Esophagus muscularis mucosa (tissue), 3 donors: ENCODE data around the gene ETV1.

Experiments used
- POLR2A ChIP-seq: fragments of 450-650 bp; IDR thresholded peaks from one replicate; pipeline ENCODE4 v1.6.1; 2017; ENCODE audit warnings: antibody characterized with exemption, moderate library complexity, mild to moderate bottlenecking, low read depth
- POLR2AphosphoS5 ChIP-seq, 2 donors: sonication (generic); formaldehyde crosslinking; IDR thresholded peaks; one replicate each; pipeline ENCODE4 v1.6.1; 2017; ENCODE audit warnings: antibody characterized with exemption in 2 of 2
- TF ChIP-seq, protein P1 (sequence below), 3 experiments: fragments of 200-600 bp in 2 of 3; fragments of 450-650 bp in 1 of 3; sonication (generic) in 2 of 3; IDR thresholded peaks; one replicate each; pipeline ENCODE4 v1.5.1; 2017 to 2019; ENCODE audit warnings: antibody characterized with exemption in 3 of 3, mild to moderate bottlenecking in 2 of 3, moderate library complexity in 1 of 3

DNA sequence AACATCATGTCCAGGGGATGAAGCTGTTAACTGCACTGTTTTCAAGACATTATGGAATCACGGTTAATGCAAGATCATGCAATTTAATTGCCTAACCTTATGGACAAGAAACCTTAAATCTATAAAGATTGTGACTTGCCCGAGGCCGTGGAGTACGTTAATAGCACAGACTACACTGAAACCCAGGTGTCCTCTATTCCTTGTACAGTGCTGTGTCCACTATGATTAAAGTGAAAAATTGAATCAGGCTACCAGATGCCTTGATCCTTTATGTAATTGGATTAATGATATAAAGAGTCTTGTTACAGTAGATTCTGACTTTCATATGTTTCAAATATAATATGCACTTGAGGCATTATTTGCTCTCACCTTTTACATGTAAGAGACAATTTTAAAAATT, 33.9 kb upstream of the ETV1 start:
- TF ChIP-seq, protein P1, sequence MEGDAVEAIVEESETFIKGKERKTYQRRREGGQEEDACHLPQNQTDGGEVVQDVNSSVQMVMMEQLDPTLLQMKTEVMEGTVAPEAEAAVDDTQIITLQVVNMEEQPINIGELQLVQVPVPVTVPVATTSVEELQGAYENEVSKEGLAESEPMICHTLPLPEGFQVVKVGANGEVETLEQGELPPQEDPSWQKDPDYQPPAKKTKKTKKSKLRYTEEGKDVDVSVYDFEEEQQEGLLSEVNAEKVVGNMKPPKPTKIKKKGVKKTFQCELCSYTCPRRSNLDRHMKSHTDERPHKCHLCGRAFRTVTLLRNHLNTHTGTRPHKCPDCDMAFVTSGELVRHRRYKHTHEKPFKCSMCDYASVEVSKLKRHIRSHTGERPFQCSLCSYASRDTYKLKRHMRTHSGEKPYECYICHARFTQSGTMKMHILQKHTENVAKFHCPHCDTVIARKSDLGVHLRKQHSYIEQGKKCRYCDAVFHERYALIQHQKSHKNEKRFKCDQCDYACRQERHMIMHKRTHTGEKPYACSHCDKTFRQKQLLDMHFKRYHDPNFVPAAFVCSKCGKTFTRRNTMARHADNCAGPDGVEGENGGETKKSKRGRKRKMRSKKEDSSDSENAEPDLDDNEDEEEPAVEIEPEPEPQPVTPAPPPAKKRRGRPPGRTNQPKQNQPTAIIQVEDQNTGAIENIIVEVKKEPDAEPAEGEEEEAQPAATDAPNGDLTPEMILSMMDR (IDR thresholded peaks at IDR 0.05) = no peak
- TF ChIP-seq POLR2AphosphoS5 (IDR thresholded peaks at IDR 0.05) (no peak), POLR2A (no peak)
